A549 treated with Hydrocortisone at 1 μM for 4 hours (cell line): ENCODE results near the gene RPL3. TPM values are rescaled to one million over a fixed set of nuclear protein-coding genes. Genes with fewer than 3 reads are reported as not detected.

Experiments
- total RNA-seq: library from RNA; stranded (reverse); fragments of 200-300 nt; extraction: Qiagen RNA extraction; gene quantifications from 5 replicates; pipeline ENCODE4 v1.2.3, GENCODE V29; 2022

The RPL3 gene
- 1,752 to 2,087 TPM (median 1,764 TPM) in 5 replicates for total RNA-seq

GRCh38 chr22:39319284-39320022 is at the start of gene RPL3:
RPL3 (minus strand) TSS chr22:39319623; CDS start chr22:39319597, 26 bp downstream.

GRCh38 chr22:39349967-39350726 is 30.7 kb upstream of the RPL3 start, which contains the start of gene SYNGR1:
SYNGR1 (plus strand) TSS chr22:39349991; CDS start chr22:39350011, 20 bp downstream.

Other genes with a start within 250 kb of the RPL3 start
- gene APOBEC3G, start 242.3 kb downstream of the RPL3 start, total RNA-seq = 0.13 TPM in 1 of 5 replicates, not detected in the others
- 0.21 to 0.53 TPM (median 0.25 TPM) in 5 replicates for gene APOBEC3H, start 222.4 kb downstream of the RPL3 start, total RNA-seq
- gene CBX7, start 166.9 kb downstream of the RPL3 start, total RNA-seq = 1.00 to 1.4 TPM (median 1.1 TPM) in 5 replicates
- 3.2 to 4.5 TPM (median 3.4 TPM) in 5 replicates for gene PDGFB, start 74.6 kb downstream of the RPL3 start, total RNA-seq
- 11.0 to 12.8 TPM (median 11.5 TPM) in 5 replicates for gene SYNGR1, start 30.4 kb upstream of the RPL3 start, total RNA-seq
- gene TAB1, start 80.2 kb upstream of the RPL3 start, total RNA-seq = 8.5 to 10.4 TPM (median 10.0 TPM) in 5 replicates
- gene MGAT3, start 137.4 kb upstream of the RPL3 start, total RNA-seq = 0.55 to 0.91 TPM (median 0.75 TPM) in 5 replicates
- gene MIEF1, start 182.7 kb upstream of the RPL3 start, total RNA-seq = 23.9 to 31.2 TPM (median 25.1 TPM) in 5 replicates
- 301 to 376 TPM (median 345 TPM) in 5 replicates for gene ATF4, start 200.9 kb upstream of the RPL3 start, total RNA-seq
- 70.8 to 109 TPM (median 97.8 TPM) in 5 replicates for gene RPS19BP1, start 213.1 kb upstream of the RPL3 start, total RNA-seq